HUES6 (cell line): ENCODE data around the gene C16orf46.

ENCODE experiments used
- H3K27ac ChIP-seq: 2 replicates; pipeline ENCODE4 v1.7.0; 2013; ENCODE audit warnings: low read depth, mild to moderate bottlenecking, low read length, inconsistent platforms
- H3K27me3 ChIP-seq: 2 replicates; pipeline ENCODE4 v1.6.1; 2013; ENCODE audit warnings: low read length; ENCODE audit not compliant: control insufficient read depth, insufficient read depth
- H3K36me3 ChIP-seq: 2 replicates; pipeline ENCODE4 v1.6.1; 2013; ENCODE audit warnings: low read length; ENCODE audit not compliant: control insufficient read depth, insufficient read depth
- H3K4me1 ChIP-seq: 2 replicates; pipeline ENCODE4 v1.6.1; 2013; ENCODE audit warnings: low read length; ENCODE audit not compliant: control insufficient read depth, insufficient read depth
- H3K4me3 ChIP-seq: 2 replicates; pipeline ENCODE4 v1.5.1; 2013; ENCODE audit warnings: low read depth, low read length
- H3K9ac ChIP-seq: one replicate; pipeline ENCODE4 v1.6.1; 2013; ENCODE audit warnings: mild to moderate bottlenecking, low read length
- H3K9me3 ChIP-seq: 2 replicates; pipeline ENCODE4 v1.6.1; 2013; ENCODE audit warnings: low read depth, low read length; ENCODE audit not compliant: control insufficient read depth, insufficient read depth

The C16orf46 gene

DNA sequence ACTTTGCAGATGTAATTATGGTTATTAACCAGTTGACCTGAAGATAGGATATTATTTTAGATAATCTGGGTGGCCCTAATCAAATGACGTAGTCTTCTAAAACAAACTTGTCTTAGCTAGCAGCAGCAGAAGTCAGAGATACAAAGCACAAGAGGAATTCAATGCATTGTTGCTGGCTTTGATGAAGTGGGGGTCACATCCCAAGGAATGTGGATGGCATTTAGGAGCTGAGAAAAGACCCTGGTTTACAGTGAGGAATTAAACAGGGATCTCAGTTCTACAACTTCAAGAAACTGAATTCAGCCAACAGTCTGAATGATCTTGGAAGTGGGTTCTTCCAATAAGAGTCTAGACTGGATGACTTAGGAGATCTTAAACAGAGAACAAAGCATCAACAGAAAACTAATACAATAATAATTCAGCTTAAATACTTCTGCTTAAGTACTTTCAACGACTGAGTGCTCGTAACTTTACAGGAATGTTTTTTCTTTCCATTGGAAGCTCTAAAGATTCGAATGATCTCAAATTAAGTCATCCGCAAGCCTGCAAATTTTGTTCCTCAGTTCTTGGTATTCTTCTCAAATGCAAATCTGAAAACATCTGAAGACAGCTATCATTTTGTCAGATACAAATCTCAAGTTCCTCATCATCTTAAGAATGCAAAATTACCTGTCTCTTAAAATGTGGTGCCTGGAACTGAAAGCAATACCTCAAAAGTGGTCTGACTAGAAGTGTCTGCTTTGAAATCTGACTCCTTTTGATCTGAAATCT lies 3.3 kb downstream of the C16orf46 start:
- Histone ChIP-seq H3K27me3 (no peaks in the 10 kb centered on the region), H3K4me3 (no peak overlapping the region), H3K9me3 (no peaks in the 10 kb centered on the region), H3K4me1 (peaks cover 13% of the 10 kb centered on the region; the same call in 1 of the 2 replicates), H3K36me3 (no peaks in the 10 kb centered on the region), H3K27ac (no peak overlapping the region), H3K9ac (no peak overlapping the region)

DNA sequence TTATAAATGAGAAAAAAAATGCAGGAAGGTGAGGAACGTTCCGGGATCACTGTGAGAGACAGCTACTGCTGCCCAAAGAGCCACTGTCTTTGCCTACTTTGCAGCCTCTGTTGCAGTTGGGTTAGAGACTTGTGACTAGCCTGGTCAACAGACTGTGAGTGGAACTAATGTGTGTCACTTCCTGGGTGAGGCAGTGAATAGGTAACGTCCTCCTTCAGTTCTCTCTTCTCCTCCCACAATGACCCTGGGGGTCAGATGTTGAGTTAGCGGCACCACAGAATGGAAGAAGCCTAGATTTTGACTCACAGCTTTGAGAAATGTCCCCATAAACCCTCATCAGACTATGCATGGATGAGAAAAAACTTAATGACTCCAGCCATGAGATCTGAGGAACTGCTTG lies 5.2 kb downstream of the C16orf46 start:
- H3K27me3 ChIP-seq: no peaks in the 10 kb centered on the region
- H3K36me3 ChIP-seq: no peaks in the 10 kb centered on the region
- no peak overlapping the region for H3K27ac ChIP-seq
- peaks cover 9% of the 10 kb centered on the region; the same call in 1 of the 2 replicates for H3K4me1 ChIP-seq
- no peak overlapping the region for H3K9ac ChIP-seq
- H3K9me3 ChIP-seq: no peaks in the 10 kb centered on the region
- H3K4me3 ChIP-seq: no peak overlapping the region

DNA sequence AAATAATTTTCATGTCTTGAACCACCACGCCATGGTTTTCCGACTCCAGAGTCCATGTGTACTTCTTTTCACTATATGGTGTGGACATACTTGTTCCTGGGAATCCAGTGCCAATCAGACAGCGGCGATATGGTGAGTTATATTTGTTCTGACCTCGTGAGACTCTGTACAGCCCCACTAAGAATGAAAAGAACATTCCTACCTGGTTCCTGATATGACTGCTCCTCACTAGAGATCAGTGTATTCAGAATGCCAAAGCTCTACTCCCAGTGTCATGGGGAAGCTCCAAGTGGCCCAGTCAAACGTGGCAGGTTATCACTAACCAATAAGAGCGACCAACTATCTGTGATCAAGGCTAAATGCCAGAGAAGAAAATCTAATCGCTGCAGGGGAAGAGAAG lies 6.1 kb downstream of the C16orf46 start:
- no peaks in the 10 kb centered on the region for H3K36me3 ChIP-seq
- H3K9me3 ChIP-seq: no peaks in the 10 kb centered on the region
- H3K27me3 ChIP-seq: no peaks in the 10 kb centered on the region
- no peak overlapping the region for H3K27ac ChIP-seq
- peaks cover 9% of the 10 kb centered on the region; the same call in 1 of the 2 replicates for H3K4me1 ChIP-seq
- no peak overlapping the region for H3K9ac ChIP-seq
- H3K4me3 ChIP-seq: no peak overlapping the region

DNA sequence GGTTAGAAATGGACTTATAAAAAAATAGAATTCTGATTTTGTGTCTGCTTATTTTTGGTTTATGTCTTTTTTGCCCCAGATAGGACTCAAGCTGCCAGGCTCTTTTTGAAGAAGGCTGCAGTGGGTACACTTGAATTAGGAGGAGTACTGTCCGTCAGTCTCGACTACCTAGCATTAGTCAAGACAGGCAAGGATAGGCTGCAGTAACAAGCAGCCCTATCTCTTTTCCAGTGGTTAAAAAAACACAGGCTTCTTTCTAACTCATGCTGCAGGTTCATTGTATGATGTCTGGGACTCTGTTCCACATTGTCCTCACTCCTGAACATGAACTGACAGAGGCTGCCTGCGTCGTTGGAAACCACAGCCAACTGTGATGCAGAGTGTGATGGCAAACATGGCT lies 8.0 kb downstream of the C16orf46 start:
- no peaks in the 10 kb centered on the region for H3K9me3 ChIP-seq

DNA sequence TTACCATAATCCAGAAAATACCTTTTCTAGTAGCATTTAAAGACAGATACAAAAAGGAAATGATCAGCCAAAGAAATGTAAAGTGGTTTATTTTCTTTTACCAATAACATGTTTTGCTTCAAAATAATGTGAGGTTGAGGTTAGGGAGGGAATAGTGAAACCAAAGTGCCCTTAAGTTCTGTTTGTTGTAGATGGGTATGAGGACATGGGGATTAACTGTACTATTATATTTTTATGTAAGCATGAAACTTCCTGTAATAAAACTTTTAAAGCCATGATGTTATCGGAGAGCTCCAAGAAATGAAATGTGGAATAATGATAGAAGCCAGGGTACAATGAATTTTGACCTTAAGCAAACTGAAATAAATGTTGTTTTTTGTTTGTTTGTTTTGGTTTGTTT lies 9.9 kb downstream of the C16orf46 start:
- no peaks in the 10 kb centered on the region for H3K36me3 ChIP-seq
- H3K27me3 ChIP-seq: no peaks in the 10 kb centered on the region
- no peaks in the 10 kb centered on the region; the same call in 1 of the 2 replicates for H3K4me1 ChIP-seq
- H3K27ac ChIP-seq: no peak overlapping the region
- no peaks in the 10 kb centered on the region for H3K9me3 ChIP-seq
- no peak overlapping the region for H3K9ac ChIP-seq
- H3K4me3 ChIP-seq: no peak overlapping the region

More for the DNA sequence above, 8.0 kb downstream of the C16orf46 start:
- Histone ChIP-seq H3K27me3 (no peaks in the 10 kb centered on the region), H3K9ac (no peak overlapping the region), H3K27ac (no peak overlapping the region), H3K4me1 (peaks cover 9% of the 10 kb centered on the region; the same call in 1 of the 2 replicates), H3K36me3 (no peaks in the 10 kb centered on the region), H3K4me3 (no peak overlapping the region)

DNA sequence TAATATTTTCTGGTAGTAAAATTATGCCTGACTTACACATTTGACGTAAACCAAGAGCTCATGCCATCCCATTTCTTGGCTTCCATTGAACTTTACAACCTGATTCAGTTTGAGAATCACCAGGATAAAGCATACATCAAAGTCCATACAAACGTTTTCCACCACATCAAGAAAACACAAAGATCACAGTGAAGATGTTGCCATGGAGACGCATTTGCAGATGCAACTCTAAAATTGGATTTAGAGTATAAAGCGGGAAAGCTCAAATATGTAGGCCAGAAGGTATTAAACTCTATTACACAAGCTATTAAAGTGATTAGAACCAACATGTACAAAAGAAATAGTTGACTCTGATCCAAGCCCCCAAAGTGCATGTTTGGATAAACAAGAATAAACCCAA lies 10.4 kb downstream of the C16orf46 start:
- Histone ChIP-seq H3K27ac (no peak overlapping the region), H3K27me3 (no peaks in the 10 kb centered on the region), H3K9me3 (no peaks in the 10 kb centered on the region), H3K36me3 (no peaks in the 10 kb centered on the region), H3K9ac (no peak overlapping the region), H3K4me1 (no peaks in the 10 kb centered on the region; the same call in 1 of the 2 replicates), H3K4me3 (no peak overlapping the region)

DNA sequence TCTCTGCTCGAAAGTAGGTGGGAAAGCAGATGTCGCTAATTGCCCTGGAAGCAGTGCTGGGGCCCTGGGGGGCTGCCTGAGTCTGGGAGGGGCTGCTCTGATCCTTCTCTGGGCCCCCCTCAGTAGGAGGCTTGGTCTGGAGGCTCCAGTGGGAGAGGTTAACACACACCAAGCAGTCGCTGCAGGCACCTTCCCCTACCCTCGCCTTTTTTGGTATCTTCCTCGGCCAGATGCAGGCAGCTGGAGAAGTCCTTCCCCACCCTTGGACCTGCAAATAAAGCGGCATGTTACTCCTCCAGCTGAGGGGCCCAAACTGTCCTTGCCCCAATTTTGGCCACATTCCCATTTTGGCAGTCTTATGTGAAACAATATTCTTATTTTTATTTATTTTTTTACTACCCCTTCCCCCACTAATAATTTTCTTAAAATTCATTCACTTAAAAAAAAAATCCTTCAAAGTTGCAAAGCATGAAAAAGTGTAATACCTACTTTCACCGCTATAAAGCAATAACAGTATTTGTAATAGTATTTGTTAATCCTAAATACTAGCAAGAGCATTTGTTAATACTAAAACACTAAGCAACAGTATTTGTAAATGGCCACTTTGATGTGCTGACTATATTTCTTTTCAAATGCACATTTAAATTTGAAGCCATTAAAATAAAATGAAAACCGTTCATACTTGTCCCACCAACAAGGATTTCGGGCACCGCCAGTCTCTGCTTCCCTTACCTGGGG lies 15.0 kb downstream of the C16orf46 start:
- Histone ChIP-seq H3K27me3 (no peaks in the 10 kb centered on the region), H3K4me3 (no peak overlapping the region), H3K9me3 (no peaks in the 10 kb centered on the region), H3K27ac (no peak overlapping the region), H3K4me1 (peaks cover 10% of the 10 kb centered on the region), H3K36me3 (no peaks in the 10 kb centered on the region), H3K9ac (no peak overlapping the region)

DNA sequence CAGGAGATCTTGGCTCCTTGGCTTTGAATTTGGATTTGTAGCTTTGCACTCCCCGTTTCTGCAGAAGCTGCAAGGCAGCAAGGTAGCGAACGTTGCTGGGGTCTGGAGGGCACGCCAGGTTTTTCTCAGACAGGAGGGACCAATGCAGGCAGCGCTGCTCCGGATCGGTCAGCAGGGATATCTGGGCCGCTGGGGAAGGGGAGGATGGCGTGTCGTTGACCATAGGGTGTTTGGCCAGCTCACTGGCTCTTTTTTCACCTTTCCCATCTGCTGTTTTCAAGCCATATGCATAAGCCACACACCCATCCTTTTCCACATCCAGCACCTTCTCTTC lies 15.8 kb downstream of the C16orf46 start:
- Histone ChIP-seq H3K9me3 (no peaks in the 10 kb centered on the region), H3K27me3 (no peaks in the 10 kb centered on the region), H3K36me3 (no peaks in the 10 kb centered on the region), H3K4me1 (peaks cover 10% of the 10 kb centered on the region), H3K27ac (no peak overlapping the region), H3K9ac (no peak overlapping the region), H3K4me3 (no peak overlapping the region)

DNA sequence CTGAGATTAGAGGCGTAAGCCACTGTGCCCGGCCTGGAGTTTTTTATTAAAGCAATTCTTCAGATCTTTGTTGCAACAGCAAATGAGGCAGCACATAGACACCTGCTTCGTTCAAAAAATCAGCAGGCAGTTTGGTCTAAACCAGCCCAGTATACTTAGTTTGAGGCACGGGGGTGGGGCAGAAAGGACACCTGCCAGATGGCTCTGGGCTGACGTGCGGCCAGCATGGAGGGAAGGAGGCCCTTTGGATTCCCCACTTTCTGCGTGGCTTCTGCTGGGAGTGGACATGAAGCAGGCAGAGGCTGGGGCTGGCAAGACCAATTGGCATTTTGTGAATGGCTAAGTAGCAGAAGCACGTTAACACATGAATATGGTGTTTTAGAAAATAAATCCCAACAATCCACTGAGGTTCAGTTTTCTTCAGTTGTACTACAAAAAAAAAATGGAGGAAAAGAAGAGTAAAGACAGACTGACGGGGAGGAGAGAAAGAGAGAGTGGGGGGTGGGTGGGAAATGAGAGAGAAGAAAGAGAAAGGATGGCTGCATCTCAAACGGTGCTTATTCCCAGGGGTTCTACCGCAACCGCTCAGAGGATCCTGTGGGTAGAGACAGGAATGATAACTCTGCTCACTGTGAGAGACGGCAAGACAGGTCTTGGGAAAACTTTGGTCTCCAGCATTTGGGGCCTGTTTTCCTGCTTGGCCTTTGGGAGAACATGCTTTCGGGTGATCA lies 16.3 kb downstream of the C16orf46 start:
- H3K4me1 ChIP-seq: peaks cover 10% of the 10 kb centered on the region
- no peak overlapping the region for H3K4me3 ChIP-seq
- no peaks in the 10 kb centered on the region for H3K9me3 ChIP-seq
- no peak overlapping the region for H3K27ac ChIP-seq
- H3K9ac ChIP-seq: no peak overlapping the region
- no peaks in the 10 kb centered on the region for H3K27me3 ChIP-seq
- no peaks in the 10 kb centered on the region for H3K36me3 ChIP-seq

DNA sequence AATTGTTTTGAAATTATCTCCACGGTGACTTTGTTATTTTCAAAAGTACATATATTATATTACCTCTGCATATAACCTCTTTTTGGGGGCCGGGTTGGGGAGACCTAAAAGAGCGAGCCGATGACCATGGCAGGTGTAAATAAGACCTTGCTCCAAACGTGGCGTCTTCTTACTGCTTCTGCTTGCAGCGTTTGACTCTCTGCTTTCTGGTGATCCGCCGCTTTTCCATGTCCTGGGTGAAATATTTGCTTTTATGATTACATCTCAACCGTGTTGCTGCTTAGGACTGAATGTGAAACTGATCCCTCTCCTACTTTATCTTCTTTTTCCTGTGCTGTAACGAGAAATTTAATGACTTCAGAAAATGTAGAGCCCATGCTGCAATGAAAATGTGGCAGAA lies 23.3 kb downstream of the C16orf46 start:
- Histone ChIP-seq H3K27me3 (no peaks in the 10 kb centered on the region), H3K4me3 (no peak overlapping the region), H3K9me3 (peaks cover 6% of the 10 kb centered on the region; the same call in 1 of the 2 replicates), H3K9ac (no peak overlapping the region), H3K36me3 (no peaks in the 10 kb centered on the region), H3K4me1 (no peaks in the 10 kb centered on the region), H3K27ac (no peak overlapping the region)

DNA sequence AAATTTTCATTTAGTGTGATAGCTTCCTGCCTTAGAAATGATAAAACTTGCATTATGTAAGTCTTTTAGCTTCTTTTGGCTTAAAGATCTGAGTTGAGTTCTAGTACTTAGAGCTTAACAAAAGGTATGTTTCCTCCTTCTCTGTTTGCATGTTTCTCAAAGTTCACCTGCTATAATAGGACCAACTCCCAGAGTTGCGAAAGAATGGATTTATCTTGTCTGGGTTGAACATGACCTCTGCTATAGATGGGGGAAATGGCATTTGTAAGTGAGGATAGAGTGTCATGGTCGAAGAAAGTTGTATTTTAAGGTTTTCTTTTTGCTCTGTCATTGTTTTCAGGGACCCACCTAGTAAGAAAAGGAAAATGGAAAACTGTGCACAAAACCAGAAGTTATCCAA lies 34.2 kb downstream of the C16orf46 start:
- H3K27ac ChIP-seq: no peak overlapping the region
- H3K36me3 ChIP-seq: peaks cover 76% of the 10 kb centered on the region
- no peak overlapping the region for H3K4me3 ChIP-seq
- no peaks in the 10 kb centered on the region for H3K4me1 ChIP-seq
- no peaks in the 10 kb centered on the region for H3K9me3 ChIP-seq
- no peak overlapping the region for H3K9ac ChIP-seq
- no peaks in the 10 kb centered on the region for H3K27me3 ChIP-seq
